HFFc6 (cell line): ENCODE measurements around the gene TIAM2. TPM values are rescaled to one million over a fixed set of nuclear protein-coding genes. Genes with fewer than 3 reads are reported as not detected.

Source experiments
- DNase-seq: peaks from one replicate; pipeline ENCODE4 v3.0.0-alpha.2; 2018
- H3K27ac Mint-ChIP-seq: 2 replicates; pipeline ENCODE4 v1.8.0; 2020; ENCODE audit warnings: mild to moderate bottlenecking, mixed read lengths
- H3K27me3 Mint-ChIP-seq: 2 replicates; pipeline ENCODE4 v1.8.0; 2021; ENCODE audit warnings: mild to moderate bottlenecking, moderate library complexity, mixed read lengths; ENCODE audit not compliant: insufficient read depth
- H3K36me3 Mint-ChIP-seq: 2 replicates; pipeline ENCODE4 v1.8.0; 2021; ENCODE audit warnings: low read depth, mixed read lengths
- H3K4me1 Mint-ChIP-seq: 2 replicates; pipeline ENCODE4 v1.8.0; 2020; ENCODE audit warnings: low read depth, mixed read lengths
- H3K4me3 Mint-ChIP-seq: 2 replicates; pipeline ENCODE4 v1.8.0; 2020; ENCODE audit warnings: mild to moderate bottlenecking, moderate library complexity, mixed read lengths
- H3K9me3 Mint-ChIP-seq: 2 replicates; pipeline ENCODE4 v1.8.0; 2020; ENCODE audit warnings: mild to moderate bottlenecking, mixed read lengths
- total RNA-seq, 6 experiments: library from RNA; stranded (reverse); fragmentation: NEBNext Ultra II Directional; extraction: Animal tissue kit (Norgen Biotek cat#: 25700); gene quantifications; 2 replicates in 1 of 6; 3 replicates in 5 of 6; pipeline ENCODE4 v1.2.3, GENCODE V29; 2021
- TF ChIP-seq, protein P1 (sequence below): fragments of 200-600 bp; sonication (generic); IDR thresholded peaks from 2 replicates; pipeline ENCODE4 v1.5.0; 2021; ENCODE audit warnings: antibody characterized with exemption, mild to moderate bottlenecking

TIAM2 gene
- total RNA-seq, 6 experiments from 2014 or later = 7.2 to 11.2 (median 9.4) TPM

- no peaks in the 10 kb centered on the region; the same call in 1 of the 2 replicates for H3K27me3 Mint-ChIP-seq
- H3K36me3 Mint-ChIP-seq = no peaks in the 10 kb centered on the region; the same call in 1 of the 2 replicates
- TF ChIP-seq, protein P1, sequence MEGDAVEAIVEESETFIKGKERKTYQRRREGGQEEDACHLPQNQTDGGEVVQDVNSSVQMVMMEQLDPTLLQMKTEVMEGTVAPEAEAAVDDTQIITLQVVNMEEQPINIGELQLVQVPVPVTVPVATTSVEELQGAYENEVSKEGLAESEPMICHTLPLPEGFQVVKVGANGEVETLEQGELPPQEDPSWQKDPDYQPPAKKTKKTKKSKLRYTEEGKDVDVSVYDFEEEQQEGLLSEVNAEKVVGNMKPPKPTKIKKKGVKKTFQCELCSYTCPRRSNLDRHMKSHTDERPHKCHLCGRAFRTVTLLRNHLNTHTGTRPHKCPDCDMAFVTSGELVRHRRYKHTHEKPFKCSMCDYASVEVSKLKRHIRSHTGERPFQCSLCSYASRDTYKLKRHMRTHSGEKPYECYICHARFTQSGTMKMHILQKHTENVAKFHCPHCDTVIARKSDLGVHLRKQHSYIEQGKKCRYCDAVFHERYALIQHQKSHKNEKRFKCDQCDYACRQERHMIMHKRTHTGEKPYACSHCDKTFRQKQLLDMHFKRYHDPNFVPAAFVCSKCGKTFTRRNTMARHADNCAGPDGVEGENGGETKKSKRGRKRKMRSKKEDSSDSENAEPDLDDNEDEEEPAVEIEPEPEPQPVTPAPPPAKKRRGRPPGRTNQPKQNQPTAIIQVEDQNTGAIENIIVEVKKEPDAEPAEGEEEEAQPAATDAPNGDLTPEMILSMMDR = no peak
- no peak for DNase-seq
- no peaks in the 10 kb centered on the region for H3K9me3 Mint-ChIP-seq
- no peak overlapping the region for H3K27ac Mint-ChIP-seq
- no peak overlapping the region for H3K4me3 Mint-ChIP-seq
- H3K4me1 Mint-ChIP-seq = peaks cover 35% of the 10 kb centered on the region
Measured at GRCh38 chr6:155108070-155108820, 113.1 kb downstream of the TIAM2 start.

GRCh38 chr6:155110721-155111120 lies 115.6 kb downstream of the TIAM2 start:
- no peaks in the 10 kb centered on the region; the same call in 1 of the 2 replicates for H3K27me3 Mint-ChIP-seq
- no peaks in the 10 kb centered on the region for H3K9me3 Mint-ChIP-seq
- no peak overlapping the region for H3K27ac Mint-ChIP-seq
- TF ChIP-seq, protein P1 = no peak
- no peaks in the 10 kb centered on the region; the same call in 1 of the 2 replicates for H3K36me3 Mint-ChIP-seq
- H3K4me3 Mint-ChIP-seq = no peak overlapping the region
- no peak for DNase-seq
- peaks cover 24% of the 10 kb centered on the region for H3K4me1 Mint-ChIP-seq

GRCh38 chr6:155112757-155113156 lies 117.6 kb downstream of the TIAM2 start:
- no peak for DNase-seq
- TF ChIP-seq, protein P1 = no peak
- no peak overlapping the region for H3K27ac Mint-ChIP-seq
- H3K4me3 Mint-ChIP-seq = no peak overlapping the region
- no peaks in the 10 kb centered on the region; the same call in 1 of the 2 replicates for H3K27me3 Mint-ChIP-seq
- H3K36me3 Mint-ChIP-seq = peaks cover 3% of the 10 kb centered on the region
- H3K4me1 Mint-ChIP-seq = peaks cover 28% of the 10 kb centered on the region
- H3K9me3 Mint-ChIP-seq = no peaks in the 10 kb centered on the region

DNA sequence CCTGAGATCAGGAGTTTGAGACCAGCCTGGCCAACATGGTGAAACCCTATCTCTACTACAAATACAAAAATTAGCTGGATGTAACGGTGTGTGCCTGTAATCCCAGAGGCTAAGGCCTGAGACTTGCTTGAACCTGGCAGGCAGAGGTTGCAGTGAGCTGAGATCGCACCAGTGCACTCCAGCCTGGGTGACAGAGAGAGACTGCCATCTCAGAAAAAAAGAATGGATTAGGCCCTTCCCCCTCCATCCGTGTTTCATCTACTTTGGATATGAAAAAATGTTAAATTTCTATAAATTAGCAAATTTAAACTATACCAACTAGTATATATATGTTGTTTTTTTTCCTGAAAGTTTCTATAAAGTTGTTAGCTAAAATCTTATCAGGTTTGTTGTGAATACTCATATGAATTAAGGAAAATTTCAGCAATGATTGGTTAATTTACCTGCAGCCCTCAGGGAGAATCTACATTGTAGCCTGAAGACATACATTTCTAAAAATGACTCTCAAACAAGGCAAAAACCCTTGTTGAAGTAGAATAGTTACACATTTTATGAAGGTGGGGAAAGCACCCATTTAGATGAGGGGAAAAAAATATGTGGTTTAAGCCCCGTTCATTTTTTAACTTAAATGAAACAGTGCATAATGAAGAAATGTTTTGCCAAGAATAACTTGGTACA lies 120.9 kb downstream of the TIAM2 start:
- peaks cover 21% of the 10 kb centered on the region for H3K36me3 Mint-ChIP-seq
- no peaks in the 10 kb centered on the region for H3K9me3 Mint-ChIP-seq
- TF ChIP-seq, protein P1 = no peak
- H3K4me1 Mint-ChIP-seq = peaks cover 39% of the 10 kb centered on the region
- 0 out of 2 replicates have a peak overlapping the region, but pooled peaks have one; percentile 13 for H3K4me3 Mint-ChIP-seq
- H3K27ac Mint-ChIP-seq = peak overlapping the region; percentile 85
- H3K27me3 Mint-ChIP-seq = no peaks in the 10 kb centered on the region; the same call in 1 of the 2 replicates
- DNase-seq = no peak

DNA sequence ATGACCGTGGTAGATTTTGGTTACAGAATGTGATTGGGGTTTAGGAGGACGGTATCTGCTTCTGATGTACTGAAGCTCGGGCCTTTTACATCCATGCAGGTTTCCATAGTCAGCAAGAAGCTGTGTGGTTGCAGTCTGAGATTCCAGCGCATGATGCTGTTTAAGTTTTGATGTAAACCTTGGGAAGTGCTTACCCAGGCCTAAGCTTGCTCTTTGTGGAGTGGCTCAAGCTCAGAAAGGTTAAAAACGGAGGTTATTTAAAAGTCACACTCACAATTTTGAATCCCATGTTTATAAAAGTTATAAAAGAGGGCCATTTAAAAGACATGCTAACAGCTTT lies 121.4 kb downstream of the TIAM2 start:
- DNase-seq = no peak
- Mint-ChIP-seq H3K27me3 (no peaks in the 10 kb centered on the region; the same call in 1 of the 2 replicates), H3K27ac (peak overlapping the region; percentile 85), H3K4me3 (0 out of 2 replicates have a peak overlapping the region, but pooled peaks have one; percentile 13), H3K4me1 (peaks cover 44% of the 10 kb centered on the region), H3K9me3 (no peaks in the 10 kb centered on the region), H3K36me3 (peaks cover 21% of the 10 kb centered on the region)
- TF ChIP-seq, protein P1 = no peak
